Suprapubic skin (tissue), 4 donors: ENCODE results near the gene PLEKHS1. TPM values are rescaled to one million over a fixed set of nuclear protein-coding genes. Genes with fewer than 3 reads are reported as not detected.

Experiments used
- DNase-seq, 2 donors: peaks; one replicate each; pipeline ENCODE4 v3.0.0-alpha.2; 2019; ENCODE audit warnings: low spot score in 2 of 2
- H3K27ac ChIP-seq: fragments of 200-600 bp; sonication (generic); one replicate; pipeline ENCODE4 v1.5.1; 2019
- H3K27me3 ChIP-seq: fragments of 200-600 bp; sonication (generic); one replicate; pipeline ENCODE4 v1.5.1; 2019
- H3K36me3 ChIP-seq: fragments of 200-600 bp; sonication (generic); one replicate; pipeline ENCODE4 v1.5.1; 2019
- H3K4me1 ChIP-seq: fragments of 200-600 bp; sonication (generic); one replicate; pipeline ENCODE4 v1.5.1; 2019
- H3K4me3 ChIP-seq: fragments of 200-600 bp; sonication (generic); one replicate; pipeline ENCODE4 v1.5.1; 2019; ENCODE audit warnings: mild to moderate bottlenecking
- H3K9me3 ChIP-seq: fragments of 200-600 bp; sonication (generic); one replicate; pipeline ENCODE4 v1.5.1; 2019
- CTCF ChIP-seq, 2 donors: fragments of 200-600 bp in 1 of 2; fragments of 450-650 bp in 1 of 2; sonication (generic) in 1 of 2; IDR thresholded peaks; one replicate each; pipeline ENCODE4 v1.5.1; 2016 to 2019; ENCODE audit warnings: antibody characterized with exemption in 2 of 2, mild to moderate bottlenecking in 1 of 2, moderate library complexity in 1 of 2
- EP300 ChIP-seq: sonication (generic); formaldehyde crosslinking; IDR thresholded peaks from one replicate; pipeline ENCODE4 v1.6.1; 2017; ENCODE audit warnings: antibody characterized with exemption
- POLR2A ChIP-seq, 2 donors: fragments of 450-650 bp; IDR thresholded peaks; one replicate each; pipeline ENCODE4 v1.6.1; 2017; ENCODE audit warnings: antibody characterized with exemption in 2 of 2, mild to moderate bottlenecking in 2 of 2, moderate library complexity in 2 of 2
- POLR2AphosphoS5 ChIP-seq, 3 donors: sonication (generic); formaldehyde crosslinking; IDR thresholded peaks; one replicate each; pipeline ENCODE4 v1.6.1; 2017; ENCODE audit warnings: antibody characterized with exemption in 3 of 3
- WGBS: methylation state at CpG from one replicate; pipeline ENCODE4 v1.1.5; 2018; 5-methylcytosine and 5-hydroxymethylcytosine counted together
- total RNA-seq, 4 donors: library from RNA; depleted of rRNA; stranded (reverse); fragments of >200 nt; gene quantifications; one replicate each; pipeline ENCODE4 v1.1.0, GENCODE V29; 2016

Gene PLEKHS1
- total RNA-seq, 4 donors from 2014 or later: 0.32 to 0.98 (median 0.44) TPM

GRCh38 chr10:113752553-113752952 is 1.1 kb downstream of the PLEKHS1 start:
- 47% methylated on average over 1 of the region's 1 CpG for whole genome bisulfite sequencing
- no peaks in the 10 kb centered on the region for H3K9me3 ChIP-seq
- DNase-seq: no peak
- TF ChIP-seq CTCF (IDR thresholded peaks at IDR 0.05) (no peak), POLR2A (IDR thresholded peaks at IDR 0.05) (no peak), POLR2AphosphoS5 (IDR thresholded peaks at IDR 0.05) (no peak), EP300 (no peak)
- H3K4me3 ChIP-seq: no peak overlapping the region
- H3K27ac ChIP-seq: no peak overlapping the region
- H3K27me3 ChIP-seq: no peaks in the 10 kb centered on the region
- H3K36me3 ChIP-seq: no peaks in the 10 kb centered on the region
- peaks cover 2% of the 10 kb centered on the region for H3K4me1 ChIP-seq

GRCh38 chr10:113753020-113753692 is 1.7 kb downstream of the PLEKHS1 start:
- DNase-seq: no peak
- TF ChIP-seq CTCF (IDR thresholded peaks at IDR 0.05): no peak
- no peak for TF ChIP-seq POLR2AphosphoS5 (IDR thresholded peaks at IDR 0.05)
- TF ChIP-seq POLR2A (IDR thresholded peaks at IDR 0.05): no peak
- no peak for TF ChIP-seq EP300

GRCh38 chr10:113754125-113754524 is 2.6 kb downstream of the PLEKHS1 start:
- Histone ChIP-seq H3K9me3 (no peaks in the 10 kb centered on the region), H3K27ac (no peak overlapping the region), H3K4me1 (peaks cover 2% of the 10 kb centered on the region), H3K4me3 (no peak overlapping the region), H3K27me3 (no peaks in the 10 kb centered on the region), H3K36me3 (no peaks in the 10 kb centered on the region)
- DNase-seq: no peak
- TF ChIP-seq CTCF (IDR thresholded peaks at IDR 0.05) (no peak), POLR2A (IDR thresholded peaks at IDR 0.05) (no peak), EP300 (no peak), POLR2AphosphoS5 (IDR thresholded peaks at IDR 0.05) (no peak)
- WGBS: 98% methylated on average over 3 of the region's 3 CpGs

More at GRCh38 chr10:113753020-113753692, 1.7 kb downstream of the PLEKHS1 start:
- Histone ChIP-seq H3K4me3 (no peak overlapping the region), H3K27me3 (no peaks in the 10 kb centered on the region), H3K27ac (no peak overlapping the region), H3K4me1 (peaks cover 2% of the 10 kb centered on the region), H3K36me3 (no peaks in the 10 kb centered on the region), H3K9me3 (no peaks in the 10 kb centered on the region)
- 39% methylated on average over 9 of the region's 9 CpGs for WGBS

- no peak for DNase-seq
- Histone ChIP-seq H3K27me3 (no peaks in the 10 kb centered on the region), H3K27ac (no peak overlapping the region), H3K36me3 (no peaks in the 10 kb centered on the region), H3K9me3 (no peaks in the 10 kb centered on the region), H3K4me1 (peaks cover 2% of the 10 kb centered on the region), H3K4me3 (no peak overlapping the region)
- TF ChIP-seq EP300: no peak
- no peak for TF ChIP-seq POLR2AphosphoS5 (IDR thresholded peaks at IDR 0.05)
- no peak for TF ChIP-seq POLR2A (IDR thresholded peaks at IDR 0.05)
- TF ChIP-seq CTCF (IDR thresholded peaks at IDR 0.05): no peak
- WGBS: 86% methylated on average over 9 of the region's 9 CpGs
Observed at GRCh38 chr10:113754768-113755167, 3.3 kb downstream of the PLEKHS1 start.

GRCh38 chr10:113756940-113757543 is 5.6 kb downstream of the PLEKHS1 start:
- no peak for TF ChIP-seq EP300
- TF ChIP-seq POLR2AphosphoS5 (IDR thresholded peaks at IDR 0.05): no peak
- TF ChIP-seq CTCF (IDR thresholded peaks at IDR 0.05): no peak
- no peak for TF ChIP-seq POLR2A (IDR thresholded peaks at IDR 0.05)
- H3K4me1 ChIP-seq: peaks cover 2% of the 10 kb centered on the region
- 87% methylated on average over 12 of the region's 12 CpGs for WGBS

More at GRCh38 chr10:113756940-113757543, 5.6 kb downstream of the PLEKHS1 start:
- H3K27ac ChIP-seq: no peak overlapping the region
- H3K4me3 ChIP-seq: no peak overlapping the region
- DNase-seq: no peak
- no peaks in the 10 kb centered on the region for H3K9me3 ChIP-seq
- no peaks in the 10 kb centered on the region for H3K27me3 ChIP-seq
- H3K36me3 ChIP-seq: no peaks in the 10 kb centered on the region
